DMS153 (cell line): ENCODE data around the gene PFDN6.
"Not testable (repeated sequence)": the region's sequence is repeated elsewhere in the genome, so short reads cannot be mapped to it uniquely, and the experiment has no call there.

Experiments used
- DNase-seq: peaks from one replicate; lab custom pipeline; 2025; lab: John Stamatoyannopoulos, UW

The PFDN6 gene

DNA sequence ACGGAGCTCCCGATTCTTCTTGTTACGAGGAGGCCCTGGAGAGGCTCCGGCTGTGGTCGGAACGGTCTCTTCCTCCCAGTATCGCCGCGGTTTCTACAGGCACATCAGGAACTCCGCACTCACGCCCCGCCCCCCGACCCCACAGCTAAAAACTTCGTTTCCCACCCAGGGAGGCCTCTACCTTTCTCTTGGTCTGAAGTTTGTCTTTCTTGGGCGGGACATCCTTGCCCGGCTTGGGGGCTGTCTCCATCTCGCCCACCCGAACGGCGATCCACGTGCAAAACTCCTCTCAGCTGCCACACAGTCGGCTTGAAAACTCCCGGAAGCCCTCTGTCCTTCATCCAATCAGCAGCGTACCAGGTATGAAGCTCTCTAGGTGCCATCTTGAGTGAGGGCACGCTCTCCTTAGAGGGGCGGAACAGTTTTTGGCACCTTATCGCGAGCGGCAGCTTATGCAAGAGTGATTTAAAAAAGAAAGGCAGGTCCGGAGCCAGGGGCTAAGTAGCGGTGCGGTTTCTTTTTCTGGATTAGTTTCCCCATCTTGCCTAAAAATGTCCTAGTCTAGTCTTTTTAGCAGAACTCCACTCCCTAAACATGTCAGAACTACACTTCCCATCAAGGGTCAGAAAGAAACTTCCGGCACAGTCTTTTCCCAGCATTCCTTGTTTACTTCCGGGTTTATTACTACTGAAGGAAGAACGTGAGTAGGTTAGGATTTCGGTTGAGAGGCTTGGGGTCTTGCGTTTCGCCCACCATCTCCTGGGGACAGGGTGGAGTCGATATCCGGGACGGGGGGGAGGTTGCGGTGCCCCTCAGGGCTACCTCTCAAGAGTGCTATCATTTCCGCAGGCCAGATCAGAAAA lies at the start of gene PFDN6, which contains the start of gene WDR46:
TSS of gene PFDN6 (plus strand) at position 681 of the 863 bp plus-strand sequence. CDS start 256 bp downstream, outside the sequence.
TSS of gene WDR46 (minus strand) at position 319 of the 863 bp plus-strand sequence. CDS start at position 250, 69 bp downstream.
- peak; percentile 84 for DNase-seq

DNA sequence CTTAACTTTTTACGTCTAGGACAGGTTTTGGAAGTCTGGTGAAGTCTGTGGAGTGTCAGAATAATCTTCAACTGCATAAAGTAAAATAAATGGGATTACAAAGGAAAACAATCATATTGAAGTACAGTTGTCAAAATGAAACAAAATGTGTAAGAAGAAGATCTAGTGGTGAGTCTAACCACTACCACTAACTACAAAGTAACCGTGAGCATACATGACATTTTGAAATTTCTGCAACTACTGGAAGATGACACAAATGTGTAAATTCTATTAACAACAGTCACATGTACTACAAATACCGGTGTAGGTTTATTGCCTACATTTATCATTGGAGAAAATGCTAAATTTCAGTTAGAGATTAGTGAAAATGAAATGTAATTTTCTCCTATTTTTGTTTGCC lies 47.4 kb upstream of the PFDN6 start:
- DNase-seq: no peak

DNA sequence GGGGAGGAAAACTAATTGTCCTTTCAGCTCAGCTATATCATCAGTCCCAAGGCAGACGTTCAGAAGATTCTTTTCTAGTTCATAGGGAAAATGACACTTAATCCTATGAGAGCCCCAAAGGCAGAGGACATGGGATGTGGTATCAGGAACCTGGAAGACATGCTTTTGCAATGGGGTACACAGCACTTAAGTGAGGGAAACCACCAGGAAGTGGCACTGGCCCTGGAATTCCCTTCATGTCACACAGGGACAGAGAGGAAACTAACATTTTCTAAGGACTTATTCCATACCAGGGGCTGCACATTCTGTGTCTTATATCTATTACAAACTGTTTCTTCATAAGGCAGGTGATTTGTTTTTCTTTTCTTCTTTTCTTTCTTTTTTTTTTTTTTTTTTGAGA lies 45.9 kb upstream of the PFDN6 start:
- no peak for DNase-seq

DNA sequence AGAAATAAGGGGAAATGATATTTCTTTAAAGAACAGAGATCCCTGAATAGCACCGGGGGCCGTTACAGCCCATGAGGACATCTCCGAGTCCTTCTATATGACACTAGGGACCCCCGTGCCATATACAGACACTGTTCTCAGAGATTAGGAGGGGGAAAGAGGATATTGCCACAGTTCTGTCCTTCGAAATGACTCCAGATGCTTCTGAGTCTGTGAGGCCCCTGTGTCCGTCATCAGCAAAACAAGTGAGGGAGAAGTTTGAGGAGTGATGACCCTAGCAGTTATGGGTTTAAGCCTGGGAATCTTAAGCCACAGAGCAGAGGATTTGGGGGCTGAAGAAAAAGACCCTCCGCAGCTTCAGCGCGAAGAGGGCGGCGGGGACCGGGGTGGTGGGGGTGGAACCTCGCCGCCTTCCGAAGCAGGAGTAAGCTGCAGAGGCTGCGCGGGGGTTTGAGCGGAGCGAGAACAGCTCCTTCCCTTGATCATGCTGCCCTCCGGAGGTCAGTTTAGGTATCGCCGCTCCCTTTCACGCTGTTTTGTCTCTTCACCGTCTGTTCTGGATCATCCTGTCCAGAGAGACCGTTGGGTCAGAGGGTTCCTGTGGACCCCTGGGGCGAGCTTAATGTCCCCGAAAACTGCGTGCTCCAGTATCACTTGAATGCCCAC lies 41.3 kb upstream of the PFDN6 start:
- peak; percentile 54 for DNase-seq

DNA sequence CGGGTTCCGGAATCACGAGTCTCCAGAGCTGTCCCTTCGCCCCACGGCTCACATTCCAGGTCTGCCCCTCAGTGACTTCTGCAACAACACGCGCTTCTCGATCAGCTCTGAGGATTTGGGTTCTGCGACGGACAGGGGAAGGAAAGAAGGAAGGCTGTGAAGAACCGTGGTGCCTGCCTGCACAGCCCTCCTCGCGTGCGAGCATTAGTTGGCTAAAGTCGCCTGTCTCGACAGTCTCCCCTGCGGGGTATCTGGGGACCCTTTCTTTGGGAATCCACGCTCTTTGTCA lies 40.8 kb upstream of the PFDN6 start:
- no peak for DNase-seq

DNA sequence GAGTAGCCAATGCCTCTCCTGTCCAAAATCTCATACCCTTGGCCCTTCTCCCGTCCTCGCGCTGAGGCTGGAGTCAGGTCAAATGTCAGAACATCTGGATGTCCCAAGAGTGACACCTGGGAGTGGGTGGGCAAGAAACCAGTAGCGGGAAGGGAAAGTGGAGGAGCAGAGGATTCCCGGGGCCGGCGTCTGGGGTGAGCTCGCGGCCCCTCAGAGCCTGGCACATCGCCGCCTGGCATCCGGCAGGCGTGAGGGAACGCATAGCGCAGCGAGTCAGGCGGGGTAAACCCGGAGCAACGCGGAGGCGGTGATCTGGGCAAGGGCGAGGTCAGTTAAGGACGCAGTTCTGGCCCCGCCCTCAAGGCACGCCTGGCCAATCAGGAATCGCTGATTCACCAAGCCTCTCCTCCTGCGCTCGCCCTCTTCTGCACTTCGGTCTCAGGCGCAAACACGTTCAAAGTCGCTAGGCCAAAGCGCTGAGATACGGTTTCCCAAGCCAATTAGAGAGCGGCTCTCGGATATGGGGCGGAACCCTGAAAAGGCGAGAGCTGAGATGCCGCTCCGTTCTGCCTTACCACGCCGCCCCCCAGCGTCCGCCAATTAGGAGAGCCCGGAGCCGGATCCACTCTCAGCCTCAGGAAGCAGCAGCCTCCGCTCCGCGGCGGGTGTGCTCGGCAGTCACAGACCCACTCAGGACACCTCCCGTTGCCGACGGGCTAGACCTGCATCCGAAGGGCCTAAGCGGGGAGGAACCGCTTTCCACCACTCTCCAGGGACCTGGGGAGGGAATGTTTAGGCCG lies 40.3 kb upstream of the PFDN6 start:
- peak; percentile 98 for DNase-seq

DNA sequence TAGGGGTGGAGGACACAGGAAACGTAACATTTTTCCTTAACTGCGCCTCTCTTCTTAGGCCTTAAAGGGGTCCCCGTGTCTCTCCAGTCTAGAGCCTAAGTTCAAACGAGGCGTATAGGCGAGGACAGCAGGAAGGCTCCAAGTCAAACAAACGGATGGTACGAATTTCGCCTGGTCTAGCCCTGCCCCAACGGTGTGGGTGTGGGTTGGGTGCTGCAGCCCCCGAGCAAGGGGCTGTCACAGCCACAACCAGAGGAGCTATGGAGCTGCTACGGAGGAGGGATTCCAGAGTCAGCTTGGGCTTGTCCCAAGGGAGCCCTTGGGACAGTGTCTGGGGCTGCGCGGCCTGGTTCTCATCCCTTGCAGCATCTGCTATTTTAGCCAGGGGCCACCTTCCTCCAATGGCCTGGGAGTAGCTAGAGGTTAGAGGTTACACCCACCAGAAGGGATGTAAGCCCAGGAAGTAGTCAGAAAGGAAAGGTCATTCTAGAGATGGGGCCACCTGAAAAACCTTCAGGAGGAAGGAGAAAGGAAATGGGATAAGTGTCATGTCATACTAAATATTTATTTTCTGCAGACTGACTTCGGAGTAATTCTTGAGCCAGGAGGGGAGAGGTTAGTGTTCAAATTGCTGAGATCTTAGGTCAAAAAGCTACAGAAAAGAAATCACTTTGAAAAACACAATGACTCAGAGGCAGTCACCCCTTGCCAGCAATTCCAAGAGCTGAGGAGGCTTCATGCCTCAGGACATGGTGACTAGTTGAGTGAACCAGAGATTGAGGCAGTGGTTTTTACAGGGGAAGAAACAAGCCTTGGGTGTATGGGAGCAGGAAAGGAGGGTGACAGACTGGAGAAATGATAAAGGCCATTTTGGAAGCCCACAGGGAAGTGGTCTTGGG lies 39.4 kb upstream of the PFDN6 start:
- no peak for DNase-seq

DNA sequence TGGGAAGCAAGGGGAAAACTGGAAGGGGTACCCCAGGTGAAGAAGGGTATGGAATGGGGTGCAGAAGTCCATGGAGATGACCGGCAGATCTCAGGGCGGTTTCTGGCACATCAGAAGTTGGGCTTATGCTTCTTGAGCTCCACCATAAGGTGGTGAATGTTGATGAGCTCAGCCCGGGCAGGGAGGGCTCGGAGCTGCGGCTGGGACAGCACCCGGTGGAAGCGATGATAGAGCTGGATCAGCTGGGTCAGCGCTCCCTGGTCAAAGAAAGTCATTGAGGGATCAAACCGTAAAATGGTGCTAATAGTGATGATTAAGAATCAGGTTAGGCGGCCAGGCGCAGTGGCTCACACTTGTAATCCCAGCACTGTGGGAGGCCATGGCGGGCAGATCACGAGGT lies 38.7 kb upstream of the PFDN6 start:
- no peak for DNase-seq

DNA sequence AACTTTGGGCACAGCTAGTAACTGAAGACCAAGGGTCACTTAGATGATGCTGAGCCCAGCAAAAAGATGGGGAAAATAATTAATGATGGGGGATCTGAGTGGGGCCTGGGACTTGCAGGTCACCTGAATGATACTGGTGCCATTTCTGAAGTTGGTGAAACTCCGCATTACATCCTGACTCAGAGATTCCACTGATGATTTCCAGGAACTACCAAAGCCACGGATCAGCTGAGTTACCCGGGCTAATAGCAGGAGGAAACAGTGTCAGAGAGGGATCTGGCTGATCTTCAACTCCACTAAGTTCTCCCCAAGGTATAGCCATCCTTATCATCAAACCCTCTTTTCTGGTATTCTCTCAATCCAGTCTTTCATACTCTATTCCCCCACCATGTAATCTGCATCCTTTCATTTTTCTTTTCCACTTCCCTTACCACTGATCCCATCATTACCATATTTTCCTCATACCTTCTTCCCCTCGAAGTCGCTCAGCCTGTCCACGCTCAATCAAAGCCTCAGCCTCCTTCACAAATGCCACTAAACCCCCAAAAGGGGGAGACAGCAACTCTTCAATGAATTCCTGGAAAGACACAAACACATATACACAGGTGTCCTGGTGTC lies 37.9 kb upstream of the PFDN6 start:
- no peak for DNase-seq

DNA sequence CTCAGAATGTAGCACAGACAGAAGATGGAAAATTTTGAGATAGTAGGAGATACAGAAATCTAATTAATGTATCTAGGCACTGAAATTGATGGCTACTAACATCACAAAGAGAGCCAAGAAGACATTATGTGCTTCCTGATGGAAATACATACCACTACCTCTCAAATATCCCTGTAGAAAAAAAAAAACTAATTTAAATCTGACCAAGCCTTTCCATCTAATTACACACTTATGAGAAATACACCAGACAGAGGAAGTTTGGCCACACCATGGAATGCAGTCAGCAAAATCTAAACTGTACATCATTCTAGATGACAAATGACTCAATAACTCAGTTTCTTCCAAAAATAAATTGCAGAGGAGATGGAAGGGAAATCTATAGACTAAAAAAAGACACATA lies 36.6 kb upstream of the PFDN6 start:
- DNase-seq: no peak

DNA sequence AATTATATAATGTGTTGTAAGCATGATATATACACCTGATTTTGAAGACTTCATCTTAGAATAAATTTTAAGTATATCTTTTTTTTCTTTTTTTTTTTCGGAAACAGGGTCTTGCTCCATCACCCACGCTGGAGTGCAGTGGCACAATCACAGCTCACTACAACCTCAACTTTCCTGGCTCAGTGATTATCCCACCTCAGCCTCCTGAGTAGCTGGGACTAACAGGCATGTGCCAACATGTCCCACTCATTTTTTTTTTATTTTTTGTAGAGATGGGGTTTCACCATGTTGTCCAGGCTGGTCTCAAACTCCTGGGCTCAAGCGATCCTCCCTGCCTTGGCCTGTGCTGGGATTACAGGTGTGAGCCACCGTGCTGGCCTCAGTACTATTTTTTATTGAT lies 34.8 kb upstream of the PFDN6 start:
- DNase-seq: no peak

DNA sequence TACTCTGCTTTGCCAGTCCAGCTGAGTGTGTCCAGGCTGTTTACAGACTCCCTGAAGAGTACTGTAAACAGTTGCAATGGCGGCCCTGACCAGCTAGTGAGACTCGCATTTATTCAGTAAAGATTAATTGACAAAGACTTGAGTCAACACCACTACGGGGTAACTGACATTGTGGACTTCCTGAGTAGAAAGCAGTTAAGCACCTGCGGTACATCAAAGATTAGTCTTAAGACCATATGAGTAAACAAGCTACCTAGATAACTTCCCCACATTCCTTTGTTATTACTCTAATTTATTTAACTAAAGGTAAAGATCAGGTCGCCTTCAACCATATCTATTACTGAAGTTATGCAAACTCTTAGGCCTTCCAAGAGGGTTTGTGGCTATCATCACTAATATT lies 30.4 kb upstream of the PFDN6 start:
- no peak for DNase-seq

DNA sequence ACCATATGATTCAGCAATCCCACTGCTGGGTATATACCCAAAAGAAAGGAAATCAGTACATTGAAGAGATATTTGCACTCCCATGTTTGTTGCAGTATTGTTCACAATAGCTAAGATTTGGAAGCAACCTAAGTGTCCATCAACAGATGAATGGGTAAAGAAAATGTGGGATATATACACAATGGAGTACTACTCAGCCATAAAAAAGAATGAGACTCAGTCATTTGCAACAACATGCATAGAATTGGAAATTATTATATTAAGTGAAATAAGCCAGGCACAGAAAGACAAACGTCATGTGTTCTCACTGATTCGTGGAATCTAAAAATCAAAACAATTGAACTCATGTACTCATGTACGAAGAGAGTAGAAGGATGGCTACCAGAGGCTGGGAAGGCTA lies 26.9 kb upstream of the PFDN6 start:
- not testable (repeated sequence) for DNase-seq

DNA sequence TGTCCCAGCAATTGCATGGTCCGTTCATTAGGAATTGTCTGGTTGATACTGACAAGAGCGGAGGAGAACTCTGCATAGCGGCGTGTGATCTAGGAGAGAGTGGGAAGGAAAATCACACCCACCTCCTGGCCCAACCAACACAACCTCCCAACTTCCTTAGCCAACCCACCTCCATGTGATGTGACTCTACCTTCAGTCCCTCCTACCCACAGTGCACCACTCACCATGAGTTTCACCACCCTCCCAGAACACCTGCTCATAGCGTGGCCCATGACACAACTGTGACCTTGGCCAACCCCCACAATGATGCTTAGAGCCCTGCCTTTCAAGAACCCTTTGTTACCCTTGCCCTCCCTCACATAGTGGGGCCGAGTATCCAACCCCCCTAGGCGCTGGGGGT lies 25.4 kb upstream of the PFDN6 start:
- no peak for DNase-seq

DNA sequence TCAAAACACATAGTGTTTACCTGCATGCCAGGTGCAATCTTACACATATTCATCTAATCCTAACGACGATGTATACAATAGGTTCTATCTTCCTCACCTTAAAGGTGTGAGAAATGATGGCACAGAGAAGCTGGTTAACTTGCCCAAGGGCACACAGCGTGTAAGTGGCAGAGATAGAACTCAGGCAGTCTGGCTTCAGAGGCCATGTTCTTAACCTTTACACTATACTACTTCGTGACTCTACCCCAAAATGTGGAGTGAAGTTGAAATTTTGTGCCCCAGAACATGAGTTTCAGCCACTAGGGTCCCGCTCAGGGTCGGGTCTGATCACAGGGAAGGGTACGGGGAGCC lies 18.3 kb upstream of the PFDN6 start:
- DNase-seq: no peak

DNA sequence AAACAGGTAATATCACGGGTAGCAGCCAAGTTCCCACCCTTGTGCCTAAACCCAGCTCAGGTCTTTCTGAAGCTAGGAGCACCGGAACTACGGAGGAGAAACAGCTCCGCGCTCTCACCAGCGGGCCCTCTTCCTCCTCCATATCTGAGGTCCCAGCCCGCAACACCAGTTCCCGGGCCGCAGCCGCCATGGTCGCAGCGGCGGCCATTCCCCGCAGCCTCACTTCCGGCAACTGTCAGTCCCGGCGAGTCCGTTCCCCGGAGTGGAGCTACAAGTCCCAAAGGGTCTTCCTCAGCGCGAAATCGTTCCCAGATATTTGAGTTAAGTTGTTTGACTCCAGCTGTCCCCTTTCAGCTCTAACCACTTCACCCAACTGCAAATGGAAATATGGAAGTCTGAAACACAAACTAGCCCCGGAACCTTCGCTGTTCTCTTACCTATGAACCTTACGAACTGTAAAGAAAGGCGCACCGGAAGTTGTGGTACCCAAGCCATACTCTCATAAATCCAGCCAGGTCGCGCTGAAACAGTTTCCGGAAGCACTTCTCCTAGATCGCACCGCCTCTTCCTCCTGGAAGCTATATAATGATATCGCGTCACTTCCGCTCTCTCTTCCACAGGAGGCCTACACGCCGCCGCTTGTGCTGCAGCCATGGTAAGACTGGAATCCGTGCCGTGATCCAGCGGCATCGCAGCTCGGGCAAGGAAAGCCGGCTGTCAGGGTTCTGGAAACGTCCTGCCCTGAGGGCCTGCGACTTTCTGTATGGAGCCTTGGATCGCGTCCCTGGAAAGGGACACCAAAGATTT lies 17.7 kb upstream of the PFDN6 start, which contains the start of the genes RPS18 and VPS52:
TSS of gene RPS18 (plus strand) at position 608 of the 807 bp plus-strand sequence. CDS start at position 653, 45 bp downstream.
TSS of gene VPS52 (minus strand) at position 409 of the 807 bp plus-strand sequence. CDS start at position 208, 201 bp downstream.
- DNase-seq: peak; percentile 97

DNA sequence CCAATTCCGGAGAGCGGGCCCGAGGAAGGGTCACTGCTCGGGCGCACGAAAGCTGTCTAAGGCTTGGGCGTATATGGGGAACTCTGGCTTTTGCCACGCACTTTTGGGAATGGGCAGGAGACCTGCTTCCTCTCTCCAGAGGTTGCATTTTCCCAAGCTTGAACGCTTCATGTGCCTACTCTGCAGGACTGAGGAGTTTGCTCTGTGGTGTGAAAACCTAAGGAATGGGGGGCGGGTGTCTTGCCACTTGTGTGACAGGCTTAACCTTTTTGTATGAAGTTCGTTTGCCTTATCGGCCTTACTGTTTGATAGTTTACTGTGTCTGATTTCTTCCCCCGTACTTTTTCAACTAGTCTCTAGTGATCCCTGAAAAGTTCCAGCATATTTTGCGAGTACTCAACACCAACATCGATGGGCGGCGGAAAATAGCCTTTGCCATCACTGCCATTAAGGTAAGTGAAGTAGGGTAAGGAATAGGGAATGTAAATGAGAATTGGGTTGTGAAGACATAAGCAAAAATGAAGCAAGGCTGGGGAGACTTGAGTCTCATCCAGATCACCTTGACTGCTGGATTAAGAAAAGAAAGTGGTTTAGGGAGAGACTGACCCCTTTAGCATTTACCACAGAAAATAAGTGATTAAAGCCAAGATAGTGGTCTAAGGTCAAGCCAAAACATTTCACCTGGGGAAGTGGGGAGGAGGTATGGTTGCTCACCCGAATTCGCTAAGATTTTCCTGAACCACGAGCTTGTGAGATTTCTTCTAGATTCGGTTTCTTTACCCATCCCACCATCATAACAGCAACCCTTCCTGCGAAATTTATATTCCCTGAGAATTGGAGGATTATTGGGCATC lies 16.9 kb upstream of the PFDN6 start:
- DNase-seq: no peak

DNA sequence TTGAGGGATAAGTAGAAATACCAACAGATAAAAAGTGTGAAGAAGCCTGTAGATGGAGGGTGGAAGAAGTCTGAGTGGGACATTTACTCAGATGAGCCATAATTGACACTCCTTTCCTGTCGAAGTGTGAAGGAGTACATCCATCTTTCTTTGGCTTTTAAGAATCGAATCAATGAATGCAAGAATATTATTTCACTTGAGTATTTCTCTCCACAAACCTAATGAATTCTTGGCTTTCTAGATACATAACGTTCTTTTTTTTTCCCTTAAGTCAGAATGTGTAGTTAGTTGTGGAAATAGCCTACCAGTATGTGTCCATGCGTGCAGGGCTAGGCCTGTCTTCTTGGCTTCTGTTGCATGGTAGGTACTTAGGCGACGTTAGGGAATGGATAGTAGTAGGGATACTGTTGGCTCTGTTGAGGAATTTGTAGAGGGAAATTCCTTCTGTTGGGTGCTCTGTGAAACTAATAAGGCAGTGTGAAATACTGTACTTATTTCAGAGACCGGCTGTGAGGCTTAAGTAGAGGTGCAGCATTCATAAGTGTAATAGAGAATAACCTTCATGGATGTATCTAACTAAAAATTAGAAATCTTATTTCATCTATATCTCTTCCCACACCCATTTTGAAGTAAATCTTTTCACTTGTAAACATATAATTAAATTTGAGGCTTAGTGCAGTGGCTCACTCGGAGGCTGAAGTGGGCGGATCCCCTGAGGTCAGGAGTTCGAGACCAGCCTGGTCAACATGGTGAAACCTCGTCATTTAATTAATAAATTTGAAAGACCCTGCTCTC lies 16.1 kb upstream of the PFDN6 start:
- DNase-seq: no peak
